Stomach (tissue), 9 donors: ENCODE measurements around the gene IPO5. TPM values are rescaled to one million over a fixed set of nuclear protein-coding genes. Genes with fewer than 3 reads are reported as not detected.
"Not testable (repeated sequence)": the region's sequence is repeated elsewhere in the genome, so short reads cannot be mapped to it uniquely, and the experiment has no call there.

Experiments used
- DNase-seq, 2 donors: peaks; one replicate each; pipeline versions ENCODE4 v3.0.0 to v3.0.0-alpha.2; 2013 to 2019
- H3K27ac ChIP-seq, 5 donors: fragments of 200-600 bp in 4 of 5; sonication (generic) in 4 of 5; one replicate each; pipeline ENCODE4 v1.5.1; 2013 to 2019; ENCODE audit warnings: mild to moderate bottlenecking in 1 of 5, moderate library complexity in 1 of 5
- H3K27me3 ChIP-seq, 3 donors: fragments of 200-600 bp; sonication (generic); one replicate each; pipeline ENCODE4 v1.5.1; 2017 to 2019; ENCODE audit warnings: mixed run types in 1 of 3
- H3K36me3 ChIP-seq, 4 donors: fragments of 200-600 bp; sonication (generic); 1 replicate in 3 of 4; 2 replicates in 1 of 4; pipeline ENCODE4 v1.5.1; 2016 to 2019
- H3K4me1 ChIP-seq, 4 donors: fragments of 200-600 bp; sonication (generic); one replicate each; pipeline ENCODE4 v1.5.1; 2016 to 2019
- H3K4me3 ChIP-seq, 4 donors: fragments of 200-600 bp; sonication (generic) in 3 of 4; one replicate each; pipeline ENCODE4 v1.5.1; 2016 to 2019; ENCODE audit warnings: mild to moderate bottlenecking in 1 of 4
- H3K9me3 ChIP-seq, 4 donors: fragments of 200-600 bp; sonication (generic); one replicate each; pipeline ENCODE4 v1.5.1; 2016 to 2019
- EP300 ChIP-seq: sonication (generic); formaldehyde crosslinking; IDR thresholded peaks from one replicate; pipeline ENCODE4 v1.6.1; 2017; ENCODE audit warnings: antibody characterized with exemption
- POLR2A ChIP-seq, 4 donors: fragments of 450-650 bp; IDR thresholded peaks; one replicate each; pipeline ENCODE4 v1.6.1; 2016; ENCODE audit warnings: antibody characterized with exemption in 4 of 4, control low read depth in 2 of 4, mild to moderate bottlenecking in 1 of 4, moderate library complexity in 1 of 4
- POLR2AphosphoS5 ChIP-seq, 3 donors: sonication (generic); formaldehyde crosslinking; IDR thresholded peaks; one replicate each; pipeline ENCODE4 v1.6.1; 2016; ENCODE audit warnings: antibody characterized with exemption in 3 of 3
- WGBS, 5 donors: extraction: QIAGEN DNeasy Blood & Tissue Kit in 3 of 5; methylation state at CpG; one replicate each; pipeline versions ENCODE4 v1.1.5 to v1.1.7; 2013 to 2018; 5-methylcytosine and 5-hydroxymethylcytosine counted together
- intact Hi-C: fragments of 100-400 bp; cut with DNase I; formaldehyde crosslinking; loops from one replicate; pipeline ENCODE4 v1.15.1; 2023; ENCODE audit warnings: low total_unique reads
- polyA plus RNA-seq, 3 donors: library from polyadenylated mRNA; stranded (reverse); fragments of 200-250 nt; gene quantifications; one replicate each; pipeline ENCODE4 v1.2.3, GENCODE V29; 2013
- total RNA-seq, 5 donors: library from RNA; depleted of rRNA; stranded (reverse); fragments of >200 nt; gene quantifications; one replicate each; pipeline versions ENCODE4 v1.1.0 to v1.2.3, GENCODE V29; 2014 to 2016
- TF ChIP-seq, protein P1 (sequence below), 7 experiments: fragments of 450-650 bp in 4 of 7; fragments of 200-600 bp in 3 of 7; sonication (generic) in 3 of 7; IDR thresholded peaks; one replicate each; pipeline ENCODE4 v1.5.1; 2016 to 2019; ENCODE audit warnings: antibody characterized with exemption in 7 of 7, control low read depth in 2 of 7, mild to moderate bottlenecking in 1 of 7
- donor health status: healthy with polysubstance abuse.
- donor health status: Bipolar disorder and iron deficiency.
- donor health status: healthy.

The IPO5 gene
- total and polyA plus RNA-seq, 8 donors = 24.7 to 236 (median 60.1) TPM

DNA sequence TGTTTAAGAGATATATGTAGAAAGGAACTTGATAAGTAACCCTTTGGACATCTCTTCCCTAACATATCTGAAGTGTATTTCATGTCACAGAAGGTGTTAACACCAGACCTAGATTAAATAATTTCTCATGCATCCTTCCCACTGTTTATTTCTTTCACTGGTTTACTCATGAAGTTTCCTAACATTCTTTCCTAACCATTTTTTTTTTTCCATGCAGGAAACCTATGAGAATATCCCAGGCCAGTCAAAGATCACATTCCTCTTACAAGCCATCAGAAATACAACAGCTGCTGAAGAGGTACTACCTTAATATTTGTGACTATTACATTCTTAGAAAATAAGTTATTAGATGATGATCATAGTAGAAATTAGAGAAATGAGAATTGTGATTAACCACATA, 28.8 kb downstream of the IPO5 start:
- TF ChIP-seq EP300 (no peak), POLR2A (IDR thresholded peaks at IDR 0.05) (no peak), POLR2AphosphoS5 (IDR thresholded peaks at IDR 0.05) (no peak)
- TF ChIP-seq, protein P1, sequence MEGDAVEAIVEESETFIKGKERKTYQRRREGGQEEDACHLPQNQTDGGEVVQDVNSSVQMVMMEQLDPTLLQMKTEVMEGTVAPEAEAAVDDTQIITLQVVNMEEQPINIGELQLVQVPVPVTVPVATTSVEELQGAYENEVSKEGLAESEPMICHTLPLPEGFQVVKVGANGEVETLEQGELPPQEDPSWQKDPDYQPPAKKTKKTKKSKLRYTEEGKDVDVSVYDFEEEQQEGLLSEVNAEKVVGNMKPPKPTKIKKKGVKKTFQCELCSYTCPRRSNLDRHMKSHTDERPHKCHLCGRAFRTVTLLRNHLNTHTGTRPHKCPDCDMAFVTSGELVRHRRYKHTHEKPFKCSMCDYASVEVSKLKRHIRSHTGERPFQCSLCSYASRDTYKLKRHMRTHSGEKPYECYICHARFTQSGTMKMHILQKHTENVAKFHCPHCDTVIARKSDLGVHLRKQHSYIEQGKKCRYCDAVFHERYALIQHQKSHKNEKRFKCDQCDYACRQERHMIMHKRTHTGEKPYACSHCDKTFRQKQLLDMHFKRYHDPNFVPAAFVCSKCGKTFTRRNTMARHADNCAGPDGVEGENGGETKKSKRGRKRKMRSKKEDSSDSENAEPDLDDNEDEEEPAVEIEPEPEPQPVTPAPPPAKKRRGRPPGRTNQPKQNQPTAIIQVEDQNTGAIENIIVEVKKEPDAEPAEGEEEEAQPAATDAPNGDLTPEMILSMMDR (IDR thresholded peaks at IDR 0.05) = no peak
- Histone ChIP-seq H3K9me3 (no peaks in the 10 kb centered on the region), H3K27ac (no peak overlapping the region), H3K4me3 (no peak overlapping the region), H3K36me3 (peaks cover 12 to 48% (median 46%) of the 10 kb centered on the region in 4 donors), H3K4me1 (peaks cover 14 to 45% (median 27%) of the 10 kb centered on the region in 4 donors), H3K27me3 (no peaks in the 10 kb centered on the region)
- no peak for DNase-seq
- intact Hi-C loops = no loop called here

DNA sequence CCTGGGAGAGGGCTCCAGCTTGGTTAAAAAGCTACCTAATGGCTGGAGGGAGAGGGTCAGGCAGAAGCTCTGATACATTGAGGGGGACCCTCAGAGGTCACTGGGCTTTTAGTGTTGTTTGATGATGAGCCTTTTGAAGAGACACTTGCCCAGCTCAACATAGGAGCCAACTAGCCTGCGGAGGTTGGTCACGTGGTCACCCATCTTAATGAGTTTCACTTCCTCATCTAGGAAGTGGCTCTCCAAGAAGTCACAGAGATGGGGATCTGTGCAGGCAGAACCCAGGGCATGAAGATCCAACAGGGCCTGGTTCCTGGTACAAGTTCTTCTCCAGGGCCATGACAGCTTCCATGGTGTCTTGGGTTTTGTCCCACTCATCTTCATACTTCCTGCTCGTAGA, 33.4 kb downstream of the IPO5 start:
- TF ChIP-seq POLR2AphosphoS5 (IDR thresholded peaks at IDR 0.05) = no peak
- TF ChIP-seq EP300 = no peak
- TF ChIP-seq, protein P1 (IDR thresholded peaks at IDR 0.05) = no peak
- TF ChIP-seq POLR2A (IDR thresholded peaks at IDR 0.05) = no peak
- Histone ChIP-seq H3K4me1 (peaks cover 0 to 5% (median 0%) of the 10 kb centered on the region in 4 donors), H3K36me3 (peaks cover 36 to 94% (median 91%) of the 10 kb centered on the region in 4 donors), H3K4me3 (no peak overlapping the region), H3K27me3 (no peaks in the 10 kb centered on the region), H3K27ac (no peak overlapping the region), H3K9me3 (no peaks in the 10 kb centered on the region)
- DNase-seq = no peak
- WGBS, 5 donors = 80 to 92% (median 90%) methylated on average over 3 of the region's 3 CpGs
- intact Hi-C loops = no loop called here

DNA sequence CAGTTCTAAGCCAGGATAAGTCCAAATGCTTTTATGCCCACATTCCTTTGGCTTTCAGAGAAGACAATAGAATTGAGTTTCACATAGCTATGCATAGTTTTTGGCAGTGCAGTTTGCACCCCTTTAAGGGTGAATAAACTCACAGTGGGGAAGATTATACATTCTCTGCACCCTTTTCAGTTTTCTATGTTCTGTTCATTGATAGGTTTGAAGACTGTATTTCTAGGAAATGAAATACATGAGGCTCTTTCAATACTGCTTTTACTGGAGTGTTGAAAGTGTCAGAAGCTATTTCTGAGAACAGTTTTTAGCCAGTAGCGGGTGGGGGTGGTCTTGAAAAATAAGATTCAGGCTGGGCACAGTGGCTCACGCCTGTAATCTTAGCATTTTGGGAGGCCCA, 46.2 kb downstream of the IPO5 start:
- no peak overlapping the region for H3K27ac ChIP-seq
- intact Hi-C loops = no loop called here
- H3K36me3 ChIP-seq = peaks cover 38 to 99% (median 98%) of the 10 kb centered on the region in 4 donors
- TF ChIP-seq POLR2AphosphoS5 (IDR thresholded peaks at IDR 0.05) (no peak), EP300 (no peak), POLR2A (IDR thresholded peaks at IDR 0.05) (no peak)
- TF ChIP-seq, protein P1 (IDR thresholded peaks at IDR 0.05) = no peak
- H3K27me3 ChIP-seq = no peaks in the 10 kb centered on the region
- DNase-seq = no peak
- no peak overlapping the region for H3K4me3 ChIP-seq
- whole genome bisulfite sequencing, 5 donors = 96 to 100% (median 98%) methylated on average over 2 of the region's 2 CpGs
- peaks cover 0 to 10% (median 7%) of the 10 kb centered on the region in 4 donors for H3K4me1 ChIP-seq
- H3K9me3 ChIP-seq = no peaks in the 10 kb centered on the region

DNA sequence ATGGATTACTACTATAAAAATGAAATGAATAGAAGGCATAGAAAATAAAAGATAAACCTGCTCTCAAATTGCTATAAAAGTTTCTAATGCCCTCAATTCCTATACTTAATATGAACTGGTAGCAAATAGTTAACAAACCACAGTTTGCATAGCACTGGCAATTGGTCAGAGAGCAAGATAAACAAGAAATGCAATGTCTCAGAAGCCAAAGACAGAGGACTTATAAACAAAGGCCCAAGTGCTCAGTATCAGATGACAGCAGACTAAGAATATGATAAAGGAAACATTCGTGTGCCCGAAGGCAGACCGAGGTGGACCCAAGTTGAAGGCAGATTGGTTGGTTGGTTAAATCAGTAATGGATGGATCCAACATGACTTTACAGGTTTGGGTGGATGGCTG, 50.6 kb downstream of the IPO5 start:
- H3K36me3 ChIP-seq = peaks cover 73 to 100% (median 99%) of the 10 kb centered on the region in 4 donors
- DNase-seq = peak in 1 of 2 donors; percentile 8
- H3K9me3 ChIP-seq = no peaks in the 10 kb centered on the region
- H3K4me3 ChIP-seq = no peak overlapping the region
- no peak overlapping the region for H3K27ac ChIP-seq
- intact Hi-C loops = no loop called here
- H3K4me1 ChIP-seq = peaks cover 0 to 10% (median 7%) of the 10 kb centered on the region in 4 donors
- 15 to 49% (median 20%) methylated on average over 3 of the region's 3 CpGs for WGBS, 5 donors
- no peaks in the 10 kb centered on the region for H3K27me3 ChIP-seq
- TF ChIP-seq POLR2AphosphoS5 (IDR thresholded peaks at IDR 0.05) (peak in 1 of 3 donors; percentile 33), POLR2A (IDR thresholded peaks at IDR 0.05) (no peak), EP300 (no peak)
- TF ChIP-seq, protein P1 (IDR thresholded peaks at IDR 0.05) = no peak

DNA sequence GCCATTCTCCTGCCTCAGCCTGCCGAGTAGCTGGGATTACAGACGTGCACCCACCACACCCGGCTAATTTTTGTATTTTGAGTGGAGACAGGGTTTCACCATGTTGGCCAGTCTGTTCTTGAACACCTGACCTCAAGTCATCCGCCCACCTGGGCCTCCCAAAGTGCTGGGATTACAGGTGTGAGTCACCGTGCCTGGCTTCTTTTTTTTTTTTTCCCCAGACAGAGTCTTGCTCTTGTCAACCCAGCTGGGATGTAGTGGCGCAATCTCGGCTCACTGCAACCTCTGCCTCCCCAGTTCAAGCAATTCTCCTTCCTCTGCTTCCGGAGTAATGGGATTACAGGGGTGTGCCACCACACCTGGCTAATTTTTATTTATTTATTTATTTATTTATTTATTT, 51.5 kb downstream of the IPO5 start:
- H3K27me3 ChIP-seq, H3K9me3 ChIP-seq, intact Hi-C loops, H3K4me3 ChIP-seq, DNase-seq: not testable (repeated sequence)
- H3K27ac ChIP-seq = peak overlapping the region in 1 of 5 donors; percentile 11
- H3K4me1 ChIP-seq = peaks cover 0 to 10% (median 7%) of the 10 kb centered on the region in 4 donors
- 89 to 95% (median 92%) methylated on average over 8 of the region's 8 CpGs for WGBS, 5 donors
- peaks cover 77 to 100% (median 99%) of the 10 kb centered on the region in 4 donors for H3K36me3 ChIP-seq
